WTC11 (cell line): ENCODE data around the gene RHOT2. TPM values are rescaled to one million over a fixed set of nuclear protein-coding genes. Genes with fewer than 3 reads are reported as not detected.

Source experiments
- E2F5 ChIP-seq: sonication (generic); formaldehyde crosslinking; IDR thresholded peaks from 2 replicates; pipeline ENCODE4 v1.8.1; 2022; ENCODE audit warnings: mild to moderate bottlenecking, moderate library complexity, missing genetic modification reagents
- EMX1 ChIP-seq: fragments of 250-450 bp; sonication (Bioruptor Pico); IDR thresholded peaks from 2 replicates; pipeline ENCODE4 v1.8.0; 2021; ENCODE audit warnings: mild to moderate bottlenecking
- GRHL2 ChIP-seq: fragments of 250-450 bp; sonication (Bioruptor Pico); IDR thresholded peaks from 2 replicates; pipeline ENCODE4 v1.8.0; 2022; ENCODE audit warnings: mild to moderate bottlenecking, moderate library complexity; ENCODE audit not compliant: insufficient replicate concordance, severe bottlenecking
- GTF2I ChIP-seq: fragments of 250-450 bp; sonication (Bioruptor Pico); conservative IDR thresholded peaks from 2 replicates; pipeline ENCODE4 v1.4.0; 2021; ENCODE audit warnings: mild to moderate bottlenecking
- NFATC4 ChIP-seq: fragments of 250-450 bp; sonication (Bioruptor Pico); IDR thresholded peaks from 2 replicates; pipeline ENCODE4 v1.9.0; 2021; ENCODE audit warnings: mild to moderate bottlenecking
- NFYB ChIP-seq: sonication (generic); formaldehyde crosslinking; conservative IDR thresholded peaks from 2 replicates; pipeline ENCODE4 v1.8.0; 2022; ENCODE audit warnings: low read depth, missing genetic modification reagents
- NR1H2 ChIP-seq: sonication (generic); formaldehyde crosslinking; IDR thresholded peaks from 2 replicates; pipeline ENCODE4 v1.9.0; 2021; ENCODE audit warnings: mild to moderate bottlenecking, moderate library complexity, missing genetic modification reagents
- OVOL2 ChIP-seq: fragments of 250-450 bp; sonication (Bioruptor Pico); IDR thresholded peaks from 2 replicates; pipeline ENCODE4 v1.9.0; 2021; ENCODE audit warnings: mild to moderate bottlenecking, borderline replicate concordance
- RELA ChIP-seq: sonication (generic); formaldehyde crosslinking; IDR thresholded peaks from 2 replicates; pipeline ENCODE4 v1.8.1; 2022; ENCODE audit warnings: missing genetic modification reagents, mild to moderate bottlenecking, borderline replicate concordance
- RORB ChIP-seq: fragments of 250-450 bp; sonication (Bioruptor Pico); IDR thresholded peaks from 2 replicates; pipeline ENCODE4 v1.9.0; 2021; ENCODE audit warnings: mild to moderate bottlenecking
- TCF7 ChIP-seq: sonication (generic); formaldehyde crosslinking; IDR thresholded peaks from 2 replicates; pipeline ENCODE4 v1.8.0; 2022; ENCODE audit warnings: mild to moderate bottlenecking, low read depth, missing genetic modification reagents, moderate library complexity
- TP53 ChIP-seq: sonication (generic); formaldehyde crosslinking; IDR thresholded peaks from 2 replicates; pipeline ENCODE4 v1.8.1; 2023; ENCODE audit warnings: mild to moderate bottlenecking, missing genetic modification reagents
- USF2 ChIP-seq: sonication (generic); formaldehyde crosslinking; IDR thresholded peaks from 2 replicates; pipeline ENCODE4 v1.8.1; 2023; ENCODE audit warnings: mild to moderate bottlenecking, missing genetic modification reagents, moderate library complexity
- ZBTB21 ChIP-seq: sonication (generic); formaldehyde crosslinking; IDR thresholded peaks from 2 replicates; pipeline ENCODE4 v1.8.1; 2023; ENCODE audit warnings: mild to moderate bottlenecking, missing genetic modification reagents, borderline replicate concordance
- ZNF121 ChIP-seq: sonication (generic); formaldehyde crosslinking; IDR thresholded peaks from 2 replicates; pipeline ENCODE4 v1.8.0; 2023; ENCODE audit warnings: missing genetic modification reagents
- ZNF232 ChIP-seq: sonication (generic); formaldehyde crosslinking; IDR thresholded peaks from 2 replicates; pipeline ENCODE4 v1.8.0; 2022; ENCODE audit warnings: mild to moderate bottlenecking, missing genetic modification reagents
- ZNF317 ChIP-seq: sonication (generic); formaldehyde crosslinking; IDR thresholded peaks from 2 replicates; pipeline ENCODE4 v1.8.1; 2023; ENCODE audit warnings: low read depth, mild to moderate bottlenecking, moderate library complexity, missing genetic modification reagents, borderline replicate concordance
- ZNF396 ChIP-seq: fragments of 250-450 bp; sonication (Bioruptor Pico); IDR thresholded peaks from 2 replicates; pipeline ENCODE4 v1.8.0; 2021; ENCODE audit warnings: mild to moderate bottlenecking, moderate library complexity, borderline replicate concordance
- ZNF671 ChIP-seq: fragments of 250-450 bp; sonication (Bioruptor Pico); IDR thresholded peaks from 2 replicates; pipeline ENCODE4 v1.8.0; 2021; ENCODE audit warnings: mild to moderate bottlenecking
- total RNA-seq: library from RNA; stranded (reverse); gene quantifications from 3 replicates; pipeline ENCODE4 v1.2.3, GENCODE V29; 2021
- TF ChIP-seq, protein P1 (sequence below): sonication (generic); formaldehyde crosslinking; IDR thresholded peaks from 2 replicates; pipeline ENCODE4 v1.8.0; 2023; ENCODE audit warnings: missing genetic modification reagents
- TF ChIP-seq, protein P2 (sequence below): fragments of 250-450 bp; sonication (Bioruptor Pico); IDR thresholded peaks from 2 replicates; pipeline ENCODE4 v1.8.0; 2021; ENCODE audit warnings: mild to moderate bottlenecking
- TF ChIP-seq, protein P3 (sequence below): sonication (generic); formaldehyde crosslinking; IDR thresholded peaks from 2 replicates; pipeline ENCODE4 v1.8.0; 2022; ENCODE audit warnings: mild to moderate bottlenecking, missing genetic modification reagents
- TF ChIP-seq, protein P4 (sequence below): sonication (generic); formaldehyde crosslinking; conservative IDR thresholded peaks from 2 replicates; pipeline ENCODE4 v1.8.1; 2023; ENCODE audit warnings: mild to moderate bottlenecking, low read depth, missing genetic modification reagents, moderate library complexity
- TF ChIP-seq, protein P5 (sequence below): sonication (generic); formaldehyde crosslinking; IDR thresholded peaks from 2 replicates; pipeline ENCODE4 v1.8.0; 2022; ENCODE audit warnings: missing genetic modification reagents
- TF ChIP-seq, protein P6 (sequence below): sonication (generic); formaldehyde crosslinking; IDR thresholded peaks from 2 replicates; pipeline ENCODE4 v1.8.0; 2022; ENCODE audit warnings: mild to moderate bottlenecking, missing genetic modification reagents

Gene RHOT2
- total RNA-seq, 1 experiment from 2014 or later = 285 TPM

DNA sequence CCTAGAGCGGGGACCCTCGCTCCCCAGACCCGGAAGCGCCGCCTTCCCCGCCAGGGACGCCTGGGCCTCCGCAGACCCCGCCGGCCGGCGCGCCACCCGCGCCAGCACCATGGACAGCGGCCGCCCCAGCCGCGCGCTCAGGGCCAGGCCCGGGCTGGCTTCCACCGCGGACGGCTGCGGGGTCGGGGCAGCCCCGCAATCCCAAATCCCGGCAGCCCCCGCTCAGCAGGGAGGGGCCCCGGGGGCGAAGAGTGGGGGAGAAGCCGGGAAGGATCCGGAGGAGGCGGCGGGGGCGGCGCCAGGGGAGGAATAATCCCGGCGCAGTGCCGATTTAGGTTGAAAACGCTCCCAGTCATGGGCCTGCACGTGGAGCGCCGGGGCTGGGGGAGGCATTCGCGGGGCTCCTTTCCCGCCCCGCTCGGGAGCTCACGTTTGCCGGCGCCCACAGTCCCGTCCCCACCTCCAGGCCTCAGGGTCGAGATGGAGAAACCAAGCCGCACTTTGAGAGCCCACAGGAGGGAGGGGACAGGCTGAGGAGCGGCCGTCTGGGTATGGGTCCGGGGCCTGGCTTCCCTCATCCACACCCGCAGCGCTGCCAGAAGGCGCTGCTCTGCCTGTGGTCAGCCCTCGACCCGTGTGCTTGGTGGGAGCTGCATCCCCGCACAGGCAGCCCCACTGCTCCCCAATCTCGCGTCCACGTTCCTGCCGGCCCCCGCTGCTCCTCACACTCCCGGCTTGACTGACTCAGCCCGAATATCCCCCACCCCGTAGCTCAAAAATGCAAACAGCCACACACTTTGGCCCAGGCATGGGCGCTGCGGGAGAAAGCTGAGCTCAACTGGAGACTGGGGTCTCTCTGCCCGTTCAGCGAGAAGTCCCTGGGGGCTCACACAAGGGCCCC is 33.0 kb downstream of the RHOT2 start (continued):
- TF ChIP-seq EMX1 (CRISPR knock-in tag) = no peak
- TF ChIP-seq, protein P1, sequence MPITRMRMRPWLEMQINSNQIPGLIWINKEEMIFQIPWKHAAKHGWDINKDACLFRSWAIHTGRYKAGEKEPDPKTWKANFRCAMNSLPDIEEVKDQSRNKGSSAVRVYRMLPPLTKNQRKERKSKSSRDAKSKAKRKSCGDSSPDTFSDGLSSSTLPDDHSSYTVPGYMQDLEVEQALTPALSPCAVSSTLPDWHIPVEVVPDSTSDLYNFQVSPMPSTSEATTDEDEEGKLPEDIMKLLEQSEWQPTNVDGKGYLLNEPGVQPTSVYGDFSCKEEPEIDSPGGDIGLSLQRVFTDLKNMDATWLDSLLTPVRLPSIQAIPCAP (CRISPR knock-in tag) = peak; percentile 78; the same call in 1 of the 2 replicates
- TF ChIP-seq, protein P2, sequence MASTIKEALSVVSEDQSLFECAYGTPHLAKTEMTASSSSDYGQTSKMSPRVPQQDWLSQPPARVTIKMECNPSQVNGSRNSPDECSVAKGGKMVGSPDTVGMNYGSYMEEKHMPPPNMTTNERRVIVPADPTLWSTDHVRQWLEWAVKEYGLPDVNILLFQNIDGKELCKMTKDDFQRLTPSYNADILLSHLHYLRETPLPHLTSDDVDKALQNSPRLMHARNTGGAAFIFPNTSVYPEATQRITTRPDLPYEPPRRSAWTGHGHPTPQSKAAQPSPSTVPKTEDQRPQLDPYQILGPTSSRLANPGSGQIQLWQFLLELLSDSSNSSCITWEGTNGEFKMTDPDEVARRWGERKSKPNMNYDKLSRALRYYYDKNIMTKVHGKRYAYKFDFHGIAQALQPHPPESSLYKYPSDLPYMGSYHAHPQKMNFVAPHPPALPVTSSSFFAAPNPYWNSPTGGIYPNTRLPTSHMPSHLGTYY (CRISPR knock-in tag) = no peak
- TF ChIP-seq GRHL2 = no peak
- no peak for TF ChIP-seq ZNF121 (CRISPR knock-in tag)
- TF ChIP-seq ZNF232 (CRISPR knock-in tag) = peak; percentile 93
- TF ChIP-seq NR1H2 = no peak
- peak; percentile 54; the same call in 1 of the 2 replicates for TF ChIP-seq NFYB
- no peak for TF ChIP-seq ZNF671 (CRISPR knock-in tag)
- no peak for TF ChIP-seq OVOL2 (CRISPR knock-in tag)
- TF ChIP-seq GTF2I (CRISPR knock-in tag) = no peak
- TF ChIP-seq ZBTB21 (CRISPR knock-in tag) = 0 out of 2 replicates have a peak, but pooled peaks have one; percentile 40
- TF ChIP-seq, protein P3, sequence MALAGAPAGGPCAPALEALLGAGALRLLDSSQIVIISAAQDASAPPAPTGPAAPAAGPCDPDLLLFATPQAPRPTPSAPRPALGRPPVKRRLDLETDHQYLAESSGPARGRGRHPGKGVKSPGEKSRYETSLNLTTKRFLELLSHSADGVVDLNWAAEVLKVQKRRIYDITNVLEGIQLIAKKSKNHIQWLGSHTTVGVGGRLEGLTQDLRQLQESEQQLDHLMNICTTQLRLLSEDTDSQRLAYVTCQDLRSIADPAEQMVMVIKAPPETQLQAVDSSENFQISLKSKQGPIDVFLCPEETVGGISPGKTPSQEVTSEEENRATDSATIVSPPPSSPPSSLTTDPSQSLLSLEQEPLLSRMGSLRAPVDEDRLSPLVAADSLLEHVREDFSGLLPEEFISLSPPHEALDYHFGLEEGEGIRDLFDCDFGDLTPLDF (CRISPR knock-in tag) = 0 out of 2 replicates have a peak, but pooled peaks have one; percentile 37
- TF ChIP-seq ZNF396 (CRISPR knock-in tag) = no peak
- TF ChIP-seq USF2 = peak; percentile 38; the same call in 1 of the 2 replicates
- TF ChIP-seq E2F5 (CRISPR knock-in tag) = peak; percentile 96
- TF ChIP-seq RORB (CRISPR knock-in tag) = no peak
- TF ChIP-seq NFATC4 (CRISPR knock-in tag) = no peak
- TF ChIP-seq, protein P4, sequence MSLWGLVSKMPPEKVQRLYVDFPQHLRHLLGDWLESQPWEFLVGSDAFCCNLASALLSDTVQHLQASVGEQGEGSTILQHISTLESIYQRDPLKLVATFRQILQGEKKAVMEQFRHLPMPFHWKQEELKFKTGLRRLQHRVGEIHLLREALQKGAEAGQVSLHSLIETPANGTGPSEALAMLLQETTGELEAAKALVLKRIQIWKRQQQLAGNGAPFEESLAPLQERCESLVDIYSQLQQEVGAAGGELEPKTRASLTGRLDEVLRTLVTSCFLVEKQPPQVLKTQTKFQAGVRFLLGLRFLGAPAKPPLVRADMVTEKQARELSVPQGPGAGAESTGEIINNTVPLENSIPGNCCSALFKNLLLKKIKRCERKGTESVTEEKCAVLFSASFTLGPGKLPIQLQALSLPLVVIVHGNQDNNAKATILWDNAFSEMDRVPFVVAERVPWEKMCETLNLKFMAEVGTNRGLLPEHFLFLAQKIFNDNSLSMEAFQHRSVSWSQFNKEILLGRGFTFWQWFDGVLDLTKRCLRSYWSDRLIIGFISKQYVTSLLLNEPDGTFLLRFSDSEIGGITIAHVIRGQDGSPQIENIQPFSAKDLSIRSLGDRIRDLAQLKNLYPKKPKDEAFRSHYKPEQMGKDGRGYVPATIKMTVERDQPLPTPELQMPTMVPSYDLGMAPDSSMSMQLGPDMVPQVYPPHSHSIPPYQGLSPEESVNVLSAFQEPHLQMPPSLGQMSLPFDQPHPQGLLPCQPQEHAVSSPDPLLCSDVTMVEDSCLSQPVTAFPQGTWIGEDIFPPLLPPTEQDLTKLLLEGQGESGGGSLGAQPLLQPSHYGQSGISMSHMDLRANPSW (CRISPR knock-in tag) = peak; percentile 93; the same call in 1 of the 2 replicates
- TF ChIP-seq RELA (CRISPR knock-in tag) = peak; percentile 88
- TF ChIP-seq TP53 (CRISPR knock-in tag) = peak; percentile 94
- TF ChIP-seq ZNF317 = peak; percentile 65; the same call in 1 of the 2 replicates
- peak; percentile 93 for TF ChIP-seq TCF7 (CRISPR knock-in tag)
- TF ChIP-seq, protein P5, sequence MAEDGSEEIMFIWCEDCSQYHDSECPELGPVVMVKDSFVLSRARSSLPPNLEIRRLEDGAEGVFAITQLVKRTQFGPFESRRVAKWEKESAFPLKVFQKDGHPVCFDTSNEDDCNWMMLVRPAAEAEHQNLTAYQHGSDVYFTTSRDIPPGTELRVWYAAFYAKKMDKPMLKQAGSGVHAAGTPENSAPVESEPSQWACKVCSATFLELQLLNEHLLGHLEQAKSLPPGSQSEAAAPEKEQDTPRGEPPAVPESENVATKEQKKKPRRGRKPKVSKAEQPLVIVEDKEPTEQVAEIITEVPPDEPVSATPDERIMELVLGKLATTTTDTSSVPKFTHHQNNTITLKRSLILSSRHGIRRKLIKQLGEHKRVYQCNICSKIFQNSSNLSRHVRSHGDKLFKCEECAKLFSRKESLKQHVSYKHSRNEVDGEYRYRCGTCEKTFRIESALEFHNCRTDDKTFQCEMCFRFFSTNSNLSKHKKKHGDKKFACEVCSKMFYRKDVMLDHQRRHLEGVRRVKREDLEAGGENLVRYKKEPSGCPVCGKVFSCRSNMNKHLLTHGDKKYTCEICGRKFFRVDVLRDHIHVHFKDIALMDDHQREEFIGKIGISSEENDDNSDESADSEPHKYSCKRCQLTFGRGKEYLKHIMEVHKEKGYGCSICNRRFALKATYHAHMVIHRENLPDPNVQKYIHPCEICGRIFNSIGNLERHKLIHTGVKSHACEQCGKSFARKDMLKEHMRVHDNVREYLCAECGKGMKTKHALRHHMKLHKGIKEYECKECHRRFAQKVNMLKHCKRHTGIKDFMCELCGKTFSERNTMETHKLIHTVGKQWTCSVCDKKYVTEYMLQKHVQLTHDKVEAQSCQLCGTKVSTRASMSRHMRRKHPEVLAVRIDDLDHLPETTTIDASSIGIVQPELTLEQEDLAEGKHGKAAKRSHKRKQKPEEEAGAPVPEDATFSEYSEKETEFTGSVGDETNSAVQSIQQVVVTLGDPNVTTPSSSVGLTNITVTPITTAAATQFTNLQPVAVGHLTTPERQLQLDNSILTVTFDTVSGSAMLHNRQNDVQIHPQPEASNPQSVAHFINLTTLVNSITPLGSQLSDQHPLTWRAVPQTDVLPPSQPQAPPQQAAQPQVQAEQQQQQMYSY (CRISPR knock-in tag) = no peak; the same call in 1 of the 2 replicates
- TF ChIP-seq, protein P6, sequence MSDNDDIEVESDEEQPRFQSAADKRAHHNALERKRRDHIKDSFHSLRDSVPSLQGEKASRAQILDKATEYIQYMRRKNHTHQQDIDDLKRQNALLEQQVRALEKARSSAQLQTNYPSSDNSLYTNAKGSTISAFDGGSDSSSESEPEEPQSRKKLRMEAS (CRISPR knock-in tag) = peak; percentile 42; the same call in 1 of the 2 replicates
